ENCODE results near the gene SLC6A12.
A peak's percentile ranks its signal among the peaks of the same experiment; 100 is the strongest.

Gene SLC6A12

DNA sequence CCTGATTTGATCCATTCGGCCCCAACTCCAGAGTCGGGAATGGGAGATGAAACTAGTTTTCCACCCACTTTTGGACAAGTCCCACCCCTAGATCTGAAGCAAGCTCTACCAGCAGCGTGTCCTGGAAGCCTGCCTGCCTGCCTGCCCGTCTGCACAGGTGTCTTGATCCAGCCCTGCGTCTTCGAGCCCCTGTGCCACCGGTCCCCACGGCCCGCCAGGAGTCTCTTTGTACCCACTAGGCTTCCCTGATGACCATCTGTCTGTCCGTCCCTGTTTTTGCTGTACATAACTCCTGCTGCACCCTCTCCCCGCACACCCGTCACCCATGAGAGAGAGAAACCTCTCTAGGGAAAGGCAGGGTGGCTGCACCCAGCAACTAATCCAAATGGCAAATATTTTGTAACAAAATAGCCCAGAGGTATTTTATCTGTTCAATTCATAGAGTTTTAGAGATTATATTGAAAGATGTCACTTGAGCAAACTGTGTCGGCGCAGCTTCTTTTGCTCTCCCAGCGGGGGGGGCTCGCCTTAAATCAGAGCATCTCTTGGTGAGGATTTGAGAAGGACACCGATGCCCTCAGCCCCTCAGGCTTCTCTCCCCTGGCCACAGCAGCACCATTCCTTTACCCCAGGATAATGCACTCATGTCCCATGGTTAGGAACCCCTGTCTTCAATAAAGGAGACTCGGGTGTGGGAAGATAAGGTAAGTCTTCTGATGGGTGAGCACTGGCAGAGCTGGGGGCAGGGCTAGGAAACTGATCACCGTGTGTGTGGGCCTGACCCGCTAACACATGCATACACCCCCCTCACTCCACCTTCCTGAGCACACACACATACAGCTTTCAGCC is 35.8 kb downstream of the SLC6A12 start:
- Mint-ChIP-seq H3K27me3 (peaks cover 27 to 30% of the 10 kb centered on the region in 2 donors), H3K4me1 (peaks cover 5 to 8% of the 10 kb centered on the region in 2 donors)

DNA sequence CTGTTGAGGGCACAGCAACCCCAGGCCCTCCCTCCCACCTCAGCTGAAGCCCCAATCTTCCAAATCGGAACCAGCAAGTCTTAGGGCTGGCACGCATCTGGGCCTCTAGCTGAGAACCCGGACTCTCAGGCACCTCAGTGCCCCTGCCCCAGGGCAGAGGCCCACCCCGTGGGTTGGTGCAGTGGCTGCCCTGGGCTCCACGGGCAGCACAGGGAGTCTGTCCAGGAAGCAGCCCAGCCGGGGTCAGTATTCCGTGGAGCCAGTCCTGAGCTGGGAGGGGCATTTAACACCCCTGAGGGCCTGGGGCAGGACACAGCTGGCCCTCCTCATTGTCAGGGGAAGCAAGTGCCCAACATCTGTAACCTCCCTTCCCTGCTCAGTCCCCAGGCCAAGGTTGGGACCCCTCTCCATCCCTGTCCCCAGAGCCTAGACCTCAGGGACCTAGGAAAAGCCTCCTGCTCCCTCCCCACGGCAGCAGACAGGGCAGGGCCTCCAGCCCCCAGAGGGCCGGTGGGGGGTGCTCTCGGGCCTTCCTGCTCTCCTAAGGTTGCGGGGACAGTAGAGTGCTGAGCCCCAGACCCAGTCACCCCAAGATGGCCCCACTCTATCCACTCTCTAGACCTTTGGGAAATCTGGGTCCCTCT is 36.5 kb downstream of the SLC6A12 start:
- no peak for DNase-seq
- no peak for ATAC-seq (replicated peaks)
- H3K4me3 Mint-ChIP-seq, result no peak overlapping the region
- no peaks in the 10 kb centered on the region for H3K36me3 Mint-ChIP-seq
- peaks cover 35 to 37% of the 10 kb centered on the region in 2 donors for H3K27me3 Mint-ChIP-seq
- no peak overlapping the region for H3K27ac Mint-ChIP-seq
- H3K9me3 Mint-ChIP-seq, result no peaks in the 10 kb centered on the region
- peaks cover 5 to 8% of the 10 kb centered on the region in 2 donors for H3K4me1 Mint-ChIP-seq

More for the DNA sequence above, 35.8 kb downstream of the SLC6A12 start:
- Mint-ChIP-seq H3K4me3 (no peak overlapping the region), H3K9me3 (no peaks in the 10 kb centered on the region), H3K36me3 (no peaks in the 10 kb centered on the region), H3K27ac (no peak overlapping the region)
- DNase-seq (no peak), ATAC-seq (replicated peaks) (no peak)

DNA sequence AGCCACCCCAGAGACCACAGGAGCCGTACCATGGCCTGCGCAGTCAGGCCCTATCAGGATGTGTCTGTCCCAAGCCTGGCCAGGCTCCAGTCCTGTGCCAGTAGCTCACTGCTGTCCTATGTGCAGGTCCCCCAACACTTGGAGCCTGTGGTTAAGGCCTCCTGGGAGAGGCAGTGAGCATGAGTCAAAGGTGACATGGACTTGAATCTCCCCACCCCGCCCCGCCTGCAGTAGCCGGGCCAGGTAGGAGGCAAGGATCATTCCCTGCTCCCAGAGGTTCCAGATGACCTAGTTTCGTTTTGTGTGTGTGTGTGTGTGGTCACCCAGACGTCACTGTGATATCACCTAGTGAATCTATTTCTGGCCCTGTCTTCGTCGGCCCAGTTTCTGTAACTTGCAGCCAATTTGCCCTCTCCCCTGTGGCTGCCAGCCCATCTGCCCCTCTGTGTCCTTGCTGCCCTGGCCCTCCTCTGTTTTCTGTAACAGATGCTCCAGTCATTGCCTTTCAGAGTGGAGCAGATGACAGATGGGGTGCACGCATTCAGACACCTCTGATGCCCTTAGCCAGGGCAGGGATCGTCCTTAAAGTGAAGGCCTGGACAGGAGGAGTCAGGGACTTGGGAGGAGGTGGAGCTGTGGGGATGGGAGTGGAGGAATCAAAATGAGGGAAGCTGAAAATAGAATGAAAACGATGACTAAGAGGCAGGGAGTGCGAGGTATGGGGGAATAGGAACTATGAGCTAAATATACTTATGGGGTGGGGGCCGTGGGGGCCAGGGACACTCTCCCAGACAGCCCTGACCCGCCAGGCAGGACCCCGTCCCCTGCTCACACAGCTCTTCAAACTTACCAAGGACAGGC is 37.4 kb downstream of the SLC6A12 start:
- H3K36me3 Mint-ChIP-seq, result no peaks in the 10 kb centered on the region
- no peaks in the 10 kb centered on the region for H3K9me3 Mint-ChIP-seq
- peaks cover 5 to 8% of the 10 kb centered on the region in 2 donors for H3K4me1 Mint-ChIP-seq
- H3K27ac Mint-ChIP-seq, result no peak overlapping the region
- H3K27me3 Mint-ChIP-seq, result peaks cover 39 to 44% of the 10 kb centered on the region in 2 donors
- no peak overlapping the region for H3K4me3 Mint-ChIP-seq
- ATAC-seq (replicated peaks) (no peak), DNase-seq (no peak)

DNA sequence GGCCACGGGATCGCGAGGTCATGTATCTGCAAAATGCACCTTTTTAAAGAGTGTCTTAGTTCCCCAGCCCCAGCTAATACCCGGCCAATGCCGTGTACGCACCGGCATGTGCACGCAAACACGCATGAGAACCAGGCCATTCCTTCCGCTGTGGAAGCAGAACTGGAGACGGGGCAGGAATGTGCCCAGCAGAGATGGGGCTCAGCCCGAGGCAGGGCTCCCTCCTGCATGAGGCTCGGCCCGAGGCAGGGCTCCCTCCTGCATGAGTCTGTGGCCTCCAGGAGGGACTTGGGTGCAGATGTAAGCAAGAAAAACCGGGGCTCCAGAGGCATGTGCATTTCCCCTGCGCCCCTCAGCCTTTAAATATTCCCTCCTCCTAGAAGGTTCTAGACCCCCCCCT is 38.2 kb downstream of the SLC6A12 start:
- DNase-seq (no peak), ATAC-seq (replicated peaks) (no peak)
- peaks cover 5 to 8% of the 10 kb centered on the region in 2 donors for H3K4me1 Mint-ChIP-seq
- no peaks in the 10 kb centered on the region for H3K9me3 Mint-ChIP-seq
- H3K27me3 Mint-ChIP-seq, result peaks cover 47 to 51% of the 10 kb centered on the region in 2 donors
- H3K36me3 Mint-ChIP-seq, result no peaks in the 10 kb centered on the region
- no peak overlapping the region for H3K4me3 Mint-ChIP-seq
- H3K27ac Mint-ChIP-seq, result no peak overlapping the region

DNA sequence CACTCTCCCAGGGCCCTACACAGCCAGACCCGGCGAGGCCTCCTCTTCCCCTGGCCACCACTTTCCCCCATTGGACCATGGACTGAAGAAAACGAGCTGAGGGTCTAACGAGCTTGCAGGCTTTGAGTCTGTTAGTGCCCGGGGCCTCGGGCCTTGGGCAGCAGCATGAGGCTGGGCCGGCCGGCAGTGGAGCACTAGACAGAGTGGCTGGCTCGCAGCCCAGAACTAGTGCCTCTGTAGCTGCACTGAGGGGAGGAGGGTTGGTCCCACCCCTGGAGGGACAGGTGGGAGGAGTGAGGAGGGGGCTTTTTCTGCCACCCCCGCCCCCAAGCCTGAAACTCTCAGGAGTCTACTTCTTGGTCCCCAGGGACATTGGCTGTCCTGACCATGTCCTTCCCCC is 38.7 kb downstream of the SLC6A12 start:
- Mint-ChIP-seq H3K4me3 (no peak overlapping the region), H3K27ac (no peak overlapping the region), H3K9me3 (no peaks in the 10 kb centered on the region), H3K36me3 (no peaks in the 10 kb centered on the region), H3K27me3 (peaks cover 46 to 53% of the 10 kb centered on the region in 2 donors), H3K4me1 (peaks cover 3 to 6% of the 10 kb centered on the region in 2 donors)
- no peak for ATAC-seq (replicated peaks)
- no peak for DNase-seq

DNA sequence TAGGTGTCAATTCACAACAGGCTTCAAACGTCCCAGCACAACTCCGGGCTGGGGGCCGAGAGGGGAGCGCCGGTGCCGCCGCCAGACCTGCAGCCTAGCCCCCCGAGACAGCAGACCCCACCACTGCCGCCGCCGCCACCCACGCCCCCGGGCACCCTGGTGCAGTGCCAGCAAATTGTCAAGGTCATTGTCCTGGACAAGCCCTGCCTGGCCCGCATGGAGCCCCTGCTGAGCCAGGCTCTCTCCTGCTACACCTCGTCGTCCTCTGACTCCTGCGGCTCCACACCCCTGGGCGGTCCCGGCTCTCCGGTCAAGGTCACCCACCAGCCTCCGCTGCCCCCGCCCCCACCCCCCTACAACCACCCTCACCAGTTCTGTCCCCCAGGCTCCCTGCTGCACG is 39.4 kb downstream of the SLC6A12 start:
- Mint-ChIP-seq H3K9me3 (no peaks in the 10 kb centered on the region), H3K27ac (no peak overlapping the region), H3K36me3 (no peaks in the 10 kb centered on the region), H3K4me1 (no peaks in the 10 kb centered on the region), H3K4me3 (no peak overlapping the region), H3K27me3 (peaks cover 45 to 55% of the 10 kb centered on the region in 2 donors)
- ATAC-seq (replicated peaks), result no peak
- no peak for DNase-seq

DNA sequence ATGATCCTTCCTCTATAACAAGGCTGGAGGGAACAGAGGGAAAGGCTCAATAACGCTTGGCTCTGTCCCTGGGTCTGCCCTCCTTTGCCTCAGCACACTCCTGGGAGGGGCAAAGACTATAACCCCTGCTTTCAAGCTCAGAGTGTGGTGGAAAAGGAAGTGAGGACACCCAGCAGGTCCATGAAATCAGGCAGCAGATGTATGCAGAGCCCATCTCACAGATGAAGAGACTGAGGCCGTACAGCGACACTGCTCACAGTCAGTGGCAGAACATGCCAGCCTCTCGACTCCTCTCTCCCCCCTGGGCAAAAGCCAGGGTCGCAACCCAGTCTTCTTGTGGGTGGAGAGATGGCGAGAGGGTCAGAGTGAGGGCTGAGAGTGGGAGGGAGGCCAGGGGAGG is 39.8 kb downstream of the SLC6A12 start:
- Mint-ChIP-seq H3K4me1 (no peaks in the 10 kb centered on the region), H3K27me3 (peaks cover 49 to 59% of the 10 kb centered on the region in 2 donors), H3K4me3 (no peak overlapping the region), H3K9me3 (no peaks in the 10 kb centered on the region), H3K27ac (no peak overlapping the region), H3K36me3 (no peaks in the 10 kb centered on the region)
- DNase-seq, result no peak
- ATAC-seq (replicated peaks), result no peak

DNA sequence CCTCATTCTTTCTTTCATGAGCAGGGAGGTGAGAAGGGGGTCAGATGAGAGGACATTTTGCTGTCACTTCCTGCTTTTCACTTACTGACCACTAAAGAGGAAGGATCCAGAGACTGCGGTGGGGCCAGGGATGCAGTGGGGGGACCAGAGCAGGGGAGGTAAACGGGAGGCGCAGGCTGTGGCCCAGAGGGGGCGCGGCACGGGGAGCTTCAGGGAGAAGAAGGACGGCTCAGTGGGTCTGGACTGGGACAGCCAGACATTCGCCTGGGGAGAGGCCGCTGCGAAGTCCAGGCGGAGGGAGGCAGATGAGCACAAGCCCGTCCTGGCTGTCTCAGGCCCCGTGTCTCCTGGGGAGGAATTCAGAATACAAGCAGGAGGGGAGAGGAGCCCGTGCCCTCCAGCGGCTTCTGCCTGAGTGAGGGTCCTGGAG is 41.2 kb downstream of the SLC6A12 start:
- no peaks in the 10 kb centered on the region for H3K9me3 Mint-ChIP-seq
- no peak overlapping the region for H3K4me3 Mint-ChIP-seq
- H3K27me3 Mint-ChIP-seq, result peaks cover 39 to 48% of the 10 kb centered on the region in 2 donors
- no peaks in the 10 kb centered on the region for H3K36me3 Mint-ChIP-seq
- no peak overlapping the region for H3K27ac Mint-ChIP-seq
- DNase-seq (no peak), ATAC-seq (replicated peaks) (no peak)
- H3K4me1 Mint-ChIP-seq, result no peaks in the 10 kb centered on the region

DNA sequence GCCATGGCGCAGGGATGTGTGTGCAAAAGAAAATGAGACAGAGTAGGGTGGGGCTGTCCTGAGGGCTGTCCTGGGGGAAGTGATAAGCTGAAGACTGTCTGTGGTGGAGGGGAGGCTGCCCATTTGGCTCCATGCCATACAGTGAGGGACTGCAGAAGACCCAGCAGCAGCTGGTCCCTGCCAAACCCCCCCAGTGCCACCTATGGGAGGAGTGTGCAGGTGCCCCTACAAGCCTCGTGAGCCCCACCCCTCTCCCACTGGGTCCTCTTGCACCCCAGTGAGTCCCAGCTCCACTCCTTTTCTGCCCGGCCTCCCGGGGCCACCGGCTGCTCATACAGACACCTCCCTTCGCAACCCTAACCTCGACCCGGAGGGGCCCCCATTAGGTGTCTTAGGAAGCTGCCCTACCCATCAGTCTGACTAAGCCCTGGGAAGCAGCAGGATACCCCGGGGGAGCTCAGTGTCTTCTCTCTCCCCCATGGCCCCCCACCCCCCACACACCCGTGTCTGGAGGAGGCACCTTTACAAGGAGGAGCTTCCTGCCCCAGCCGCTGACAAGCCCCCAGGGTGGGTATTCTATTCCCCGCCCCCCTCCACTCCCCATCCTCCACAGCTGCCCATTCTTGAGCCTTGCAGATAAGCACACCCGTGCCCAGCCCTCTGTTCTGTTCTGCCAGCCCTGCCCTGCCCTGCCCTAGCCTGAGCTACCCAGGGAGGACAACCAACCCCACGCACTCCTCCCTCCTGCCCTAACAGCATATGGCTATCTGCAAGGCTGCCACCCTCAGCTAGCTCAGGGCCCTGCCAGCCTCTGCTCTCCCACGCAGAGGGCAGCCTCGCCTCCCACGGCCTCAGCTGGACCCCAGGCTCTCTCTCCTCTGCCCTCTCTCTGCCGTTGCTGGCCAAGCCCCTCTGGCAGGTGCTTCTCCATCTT is 41.9 kb downstream of the SLC6A12 start:
- H3K36me3 Mint-ChIP-seq, result no peaks in the 10 kb centered on the region
- no peak overlapping the region for H3K4me3 Mint-ChIP-seq
- peaks cover 42 to 46% of the 10 kb centered on the region in 2 donors for H3K27me3 Mint-ChIP-seq
- DNase-seq (no peak), ATAC-seq (replicated peaks) (no peak)
- H3K4me1 Mint-ChIP-seq, result no peaks in the 10 kb centered on the region
- no peak overlapping the region for H3K27ac Mint-ChIP-seq
- no peaks in the 10 kb centered on the region for H3K9me3 Mint-ChIP-seq

DNA sequence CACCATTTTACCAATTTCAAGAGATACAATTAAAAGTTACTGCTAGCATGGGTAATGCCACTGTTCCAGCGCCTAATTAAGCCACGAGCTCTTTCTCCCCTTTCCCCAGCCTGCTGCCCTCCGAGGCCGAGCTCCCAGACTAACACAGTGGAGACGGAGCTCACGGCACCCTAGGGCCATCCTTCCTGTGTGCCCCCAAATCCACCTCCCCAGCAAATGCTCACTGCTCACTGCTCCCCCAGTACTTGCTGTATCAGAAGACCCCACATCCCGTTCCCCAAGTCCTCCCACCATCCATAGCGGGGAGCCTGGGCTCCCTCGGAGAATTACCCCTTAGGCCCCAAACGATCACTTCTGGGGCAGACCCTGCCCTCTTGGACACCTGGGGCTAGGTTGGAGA is 42.7 kb downstream of the SLC6A12 start:
- Mint-ChIP-seq H3K4me1 (no peaks in the 10 kb centered on the region), H3K9me3 (no peaks in the 10 kb centered on the region), H3K4me3 (no peak overlapping the region), H3K27me3 (peaks cover 42 to 47% of the 10 kb centered on the region in 2 donors), H3K27ac (no peak overlapping the region), H3K36me3 (no peaks in the 10 kb centered on the region)
- no peak for DNase-seq
- no peak for ATAC-seq (replicated peaks)

DNA sequence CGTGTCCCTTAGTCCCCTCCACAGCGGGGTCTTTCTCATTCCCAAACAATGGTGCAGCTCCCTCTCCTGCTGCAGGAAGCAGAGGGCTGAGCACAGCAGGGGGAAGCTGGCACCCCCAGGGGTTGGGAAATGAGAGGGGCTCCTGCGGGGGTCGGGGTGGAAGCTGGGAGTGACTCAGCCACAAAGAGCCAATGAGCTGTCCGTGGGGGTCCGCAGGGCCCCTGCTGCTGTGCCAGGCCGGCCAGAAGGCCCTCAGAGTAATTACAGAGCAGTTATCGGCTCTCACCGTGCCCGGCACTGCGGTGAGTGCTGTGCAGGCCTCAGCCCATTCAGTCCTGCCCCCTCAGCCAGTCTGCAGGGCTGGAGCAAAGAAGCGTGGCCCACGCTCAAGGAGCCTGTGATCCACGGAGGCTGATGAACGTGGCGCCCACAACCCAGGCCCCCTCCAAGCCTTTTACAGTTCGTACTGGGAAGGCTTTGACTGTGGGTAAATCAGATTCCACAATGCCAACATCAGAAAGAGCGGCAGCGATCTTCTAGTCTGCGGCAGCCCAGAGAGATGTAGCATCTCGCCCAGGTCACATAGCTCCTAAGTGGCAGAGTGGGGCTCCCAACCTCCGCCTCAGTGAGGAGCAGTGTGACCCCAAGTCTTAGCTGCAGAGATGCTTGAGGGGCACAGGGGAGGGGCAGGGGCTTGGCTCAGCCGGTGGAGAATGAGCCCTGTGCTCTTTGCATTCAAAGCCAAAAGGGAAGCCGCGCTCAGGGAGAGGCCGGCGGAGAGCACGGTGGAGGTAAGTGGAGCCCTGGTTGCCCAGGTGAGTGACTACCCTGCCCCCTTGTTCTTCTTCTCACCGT is 43.4 kb downstream of the SLC6A12 start:
- Mint-ChIP-seq H3K36me3 (no peaks in the 10 kb centered on the region), H3K9me3 (no peaks in the 10 kb centered on the region), H3K27me3 (peaks cover 42 to 52% of the 10 kb centered on the region in 2 donors), H3K4me1 (no peaks in the 10 kb centered on the region), H3K27ac (no peak overlapping the region), H3K4me3 (no peak overlapping the region)
- no peak for ATAC-seq (replicated peaks)
- no peak for DNase-seq

DNA sequence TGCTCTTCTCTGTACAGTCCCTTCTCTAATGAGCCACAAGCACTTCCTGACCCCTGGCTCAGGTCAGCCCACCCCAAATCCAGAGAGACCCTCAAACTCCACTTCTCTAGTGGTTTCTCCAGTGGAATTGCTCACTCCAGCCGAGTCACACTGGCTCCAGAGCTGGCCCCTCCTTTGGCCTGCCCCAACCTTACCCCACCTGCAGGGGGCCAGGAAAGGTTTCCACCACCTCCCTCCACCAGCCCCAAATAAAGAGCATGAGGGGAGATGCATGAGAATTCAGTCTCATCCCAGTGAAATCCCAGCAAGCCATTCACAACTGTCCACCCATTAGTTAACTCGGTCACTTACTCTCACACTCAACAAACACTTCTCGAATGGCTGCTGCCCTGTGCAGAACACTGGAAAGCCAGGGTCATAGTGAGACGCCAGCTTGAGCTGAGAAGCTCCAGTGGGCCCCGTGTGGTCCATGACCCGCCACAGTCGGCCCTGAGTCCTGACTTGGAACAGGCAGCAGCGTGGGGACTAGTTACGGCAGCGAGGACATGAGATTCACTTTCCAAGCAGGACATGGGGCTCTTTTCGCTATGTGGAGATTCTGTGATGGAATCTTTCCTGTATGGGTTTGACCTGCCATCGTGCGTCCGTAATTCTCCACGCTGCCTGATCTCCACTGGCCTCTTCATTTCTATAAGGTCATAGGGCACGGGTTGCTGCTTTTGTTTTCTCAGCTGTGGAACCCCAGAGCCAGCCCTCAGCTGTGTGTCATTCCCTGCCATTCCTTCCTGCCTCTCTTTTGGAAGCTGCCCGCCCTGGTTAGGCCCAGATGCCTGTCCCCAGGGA is 44.2 kb downstream of the SLC6A12 start:
- Mint-ChIP-seq H3K27ac (no peak overlapping the region), H3K27me3 (peaks cover 36 to 52% of the 10 kb centered on the region in 2 donors), H3K36me3 (no peaks in the 10 kb centered on the region), H3K9me3 (no peaks in the 10 kb centered on the region), H3K4me1 (no peaks in the 10 kb centered on the region), H3K4me3 (no peak overlapping the region)
- DNase-seq (no peak), ATAC-seq (replicated peaks) (peak in 1 of 2 donors; percentile 33)

All from stimulated activated naive B cell treated with anti-CD40 and anti-IgM and Interleukin-4, amounts not matched to agents 10 μg/mL and 1 μg/mL and 100 μg/mL, for 72 hours (primary cell).